ENCODE results near the gene TBCK. TPM values are rescaled to one million over a fixed set of nuclear protein-coding genes. Genes with fewer than 3 reads are reported as not detected.

TBCK gene
- total RNA-seq, 1 experiment from 2014 or later, result 7.6 TPM

GRCh38 chr4:106035204-106035603 is 280.8 kb downstream of the TBCK start:
- ATAC-seq (no peak), DNase-seq (no peak)
- Histone ChIP-seq H3K9ac (ENCODE audit: low read length) (no peak overlapping the region), H3F3A (ENCODE audit: low read length, unreplicated experiment) (no peaks in the 10 kb centered on the region), H3K9me2 (replicated peaks; ENCODE audit: low read length) (no peaks in the 10 kb centered on the region), H3K36me3 (ENCODE audit: low read depth, low read length) (no peaks in the 10 kb centered on the region), H3K27me3 (ENCODE audit: low read length) (no peaks in the 10 kb centered on the region), H3K27ac (ENCODE audit: low read length) (no peak overlapping the region), H3K9me3 (ENCODE audit: low read length) (no peaks in the 10 kb centered on the region), H3K79me2 (ENCODE audit: low read length) (no peaks in the 10 kb centered on the region), H2AFZ (ENCODE audit: low read length) (no peak overlapping the region), H3K4me2 (ENCODE audit: low read length) (no peak overlapping the region), H3K4me3 (ENCODE audit: low read length) (no peak overlapping the region), H3K4me1 (ENCODE audit: insufficient read depth, low read length) (peaks cover 6% of the 10 kb centered on the region; the same call in 1 of the 2 replicates), H4K20me1 (ENCODE audit: low read length) (no peaks in the 10 kb centered on the region)
- ChIA-PET CTCF (no interaction called here), POLR2A (ENCODE audit: unreplicated experiment) (no interaction called here)
- BruUV-seq (replicated peaks), result no TSS peak
- no peak for TF ChIP-seq EZH2phosphoT487 (IDR thresholded peaks at IDR 0.05; ENCODE audit: borderline replicate concordance, low read length)
- TF ChIP-seq EZH2 (IDR thresholded peaks at IDR 0.05; ENCODE audit: low read length, unreplicated experiment), result no peak
- no peak for TF ChIP-seq CTCF (conservative IDR thresholded peaks at IDR 0.05; ENCODE audit: low read depth, low read length)
- intact Hi-C loops (cut with micrococcal nuclease), result no loop called here

- CTCF ChIA-PET, result no interaction called here
- POLR2A ChIA-PET (ENCODE audit: unreplicated experiment), result no interaction called here
- Histone ChIP-seq H3K36me3 (ENCODE audit: low read depth, low read length) (no peaks in the 10 kb centered on the region), H3K79me2 (ENCODE audit: low read length) (no peaks in the 10 kb centered on the region), H3K27ac (ENCODE audit: low read length) (no peak overlapping the region), H3K9me3 (ENCODE audit: low read length) (no peaks in the 10 kb centered on the region), H3K27me3 (ENCODE audit: low read length) (no peaks in the 10 kb centered on the region), H3K4me1 (ENCODE audit: insufficient read depth, low read length) (peaks cover 5% of the 10 kb centered on the region; the same call in 1 of the 2 replicates), H4K20me1 (ENCODE audit: low read length) (no peaks in the 10 kb centered on the region), H3F3A (ENCODE audit: low read length, unreplicated experiment) (no peaks in the 10 kb centered on the region), H2AFZ (ENCODE audit: low read length) (no peak overlapping the region), H3K4me3 (ENCODE audit: low read length) (no peak overlapping the region), H3K9ac (ENCODE audit: low read length) (no peak overlapping the region), H3K9me2 (replicated peaks; ENCODE audit: low read length) (no peaks in the 10 kb centered on the region), H3K4me2 (ENCODE audit: low read length) (no peak overlapping the region)
- BruUV-seq (replicated peaks), result no TSS peak
- intact Hi-C loops (cut with micrococcal nuclease), result no loop called here
- TF ChIP-seq EZH2phosphoT487 (IDR thresholded peaks at IDR 0.05; ENCODE audit: borderline replicate concordance, low read length) (no peak), EZH2 (IDR thresholded peaks at IDR 0.05; ENCODE audit: low read length, unreplicated experiment) (no peak), CTCF (conservative IDR thresholded peaks at IDR 0.05; ENCODE audit: low read depth, low read length) (no peak)
- no peak for ATAC-seq
- no peak for DNase-seq
Measured at GRCh38 chr4:106034751-106035150, 281.3 kb downstream of the TBCK start.

GRCh38 chr4:106034220-106034619 is 281.8 kb downstream of the TBCK start:
- CTCF ChIA-PET, result no interaction called here

More at GRCh38 chr4:106034220-106034619, 281.8 kb downstream of the TBCK start:
- no peak overlapping the region for H3K27ac ChIP-seq (ENCODE audit: low read length)
- H3K27me3 ChIP-seq (ENCODE audit: low read length), result no peaks in the 10 kb centered on the region
- no peaks in the 10 kb centered on the region for H3K9me2 ChIP-seq (replicated peaks; ENCODE audit: low read length)
- no peak overlapping the region for H3K4me3 ChIP-seq (ENCODE audit: low read length)
- H3K9ac ChIP-seq (ENCODE audit: low read length), result no peak overlapping the region
- POLR2A ChIA-PET (ENCODE audit: unreplicated experiment), result no interaction called here
- ATAC-seq (no peak), DNase-seq (no peak)
- BruUV-seq (replicated peaks), result no TSS peak
- no peaks in the 10 kb centered on the region for H3K36me3 ChIP-seq (ENCODE audit: low read depth, low read length)
- H3K79me2 ChIP-seq (ENCODE audit: low read length), result no peaks in the 10 kb centered on the region
- no peaks in the 10 kb centered on the region for H3K4me1 ChIP-seq (ENCODE audit: insufficient read depth, low read length)
- TF ChIP-seq EZH2phosphoT487 (IDR thresholded peaks at IDR 0.05; ENCODE audit: borderline replicate concordance, low read length) (no peak), EZH2 (IDR thresholded peaks at IDR 0.05; ENCODE audit: low read length, unreplicated experiment) (no peak), CTCF (conservative IDR thresholded peaks at IDR 0.05; ENCODE audit: low read depth, low read length) (no peak)
- intact Hi-C loops (cut with micrococcal nuclease), result no loop called here
- H3F3A ChIP-seq (ENCODE audit: low read length, unreplicated experiment), result no peaks in the 10 kb centered on the region
- no peak overlapping the region for H3K4me2 ChIP-seq (ENCODE audit: low read length)
- no peaks in the 10 kb centered on the region for H4K20me1 ChIP-seq (ENCODE audit: low read length)
- no peak overlapping the region for H2AFZ ChIP-seq (ENCODE audit: low read length)
- H3K9me3 ChIP-seq (ENCODE audit: low read length), result no peaks in the 10 kb centered on the region

Data from PC-3 (cell line).